ENCODE results near the gene CD99.
A peak's percentile ranks its signal among the peaks of the same experiment; 100 is the strongest.

Gene CD99

DNA sequence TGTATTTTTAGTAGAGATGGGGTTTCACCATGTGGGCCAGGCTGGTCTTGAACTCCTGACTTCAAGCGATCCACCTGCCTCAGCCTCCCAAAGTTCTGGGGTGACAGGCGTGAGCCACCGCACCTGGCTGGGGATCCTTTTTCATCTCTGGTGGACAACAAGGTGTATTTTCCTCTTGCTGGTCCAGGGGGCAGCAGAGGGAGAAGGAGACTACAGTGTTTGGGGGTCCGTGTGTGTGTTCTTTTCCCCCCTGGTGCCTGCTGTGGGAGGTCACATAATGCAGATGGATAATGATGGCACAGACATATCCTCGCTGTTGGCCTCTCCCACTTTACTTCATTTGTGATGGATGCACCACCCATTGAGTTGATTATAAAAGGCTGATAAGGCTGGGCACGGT is 39.0 kb upstream of the CD99 start:
- H3K4me2 ChIP-seq (ENCODE audit: low read length, poor library complexity, severe bottlenecking): no peak overlapping the region
- no peaks in the 10 kb centered on the region for H3K79me1 ChIP-seq (replicated peaks; ENCODE audit: low read length, poor library complexity, severe bottlenecking)
- no peak overlapping the region for H3K4ac ChIP-seq (ENCODE audit: low read depth in 1 of 2, low read length in 2 of 2)
- no peaks in the 10 kb centered on the region for H3K36me3 ChIP-seq (ENCODE audit: control insufficient read depth in 1 of 2, insufficient read depth in 2 of 2, low read depth in 1 of 2, low read length in 2 of 2)
- no peak overlapping the region for H3K23ac ChIP-seq (ENCODE audit: low read length in 2 of 2)
- DNase-seq: no peak
- H3K14ac ChIP-seq (ENCODE audit: low read length in 2 of 2): no peak overlapping the region
- H2AFZ ChIP-seq (ENCODE audit: low read depth, low read length): no peak overlapping the region
- H2AK5ac ChIP-seq (ENCODE audit: low read length, severe bottlenecking): no peak overlapping the region
- H3K4me3 ChIP-seq (ENCODE audit: insufficient read depth in 1 of 2, low read depth in 1 of 2, low read length in 2 of 2): no peak overlapping the region
- H2BK15ac ChIP-seq (ENCODE audit: low read depth, poor library complexity, severe bottlenecking): no peak overlapping the region
- H4K91ac ChIP-seq (ENCODE audit: low read length): no peak overlapping the region
- H3K27ac ChIP-seq (ENCODE audit: low read length, poor library complexity, severe bottlenecking): no peak overlapping the region
- H2BK5ac ChIP-seq (ENCODE audit: low read depth, low read length, poor library complexity, severe bottlenecking): no peak overlapping the region
- no peak overlapping the region for H2BK120ac ChIP-seq (ENCODE audit: low read depth, low read length)
- no peak overlapping the region for H4K8ac ChIP-seq (ENCODE audit: low read length)
- no peak overlapping the region for H3K18ac ChIP-seq (ENCODE audit: low read depth in 1 of 2, low read length in 2 of 2)
- H3K27me3 ChIP-seq (ENCODE audit: control insufficient read depth in 1 of 2, insufficient read depth in 1 of 2, low read length in 2 of 2): no peaks in the 10 kb centered on the region
- no peak overlapping the region for H3K9ac ChIP-seq (ENCODE audit: low read length)
- no peaks in the 10 kb centered on the region for H3K4me1 ChIP-seq (ENCODE audit: control insufficient read depth, insufficient read depth, low read depth, low read length)
- 81% methylated on average over 5 of the region's 6 CpGs for WGBS
- no peak overlapping the region for H2BK12ac ChIP-seq (ENCODE audit: low read length in 2 of 2)
- H3K9me3 ChIP-seq (ENCODE audit: control insufficient read depth, low read length): no peaks in the 10 kb centered on the region

- Histone ChIP-seq H3K4me3 (ENCODE audit: insufficient read depth in 1 of 2, low read depth in 1 of 2, low read length in 2 of 2) (no peak overlapping the region), H2AFZ (ENCODE audit: low read depth, low read length) (no peak overlapping the region), H3K23ac (ENCODE audit: low read length in 2 of 2) (no peak overlapping the region), H3K79me1 (replicated peaks; ENCODE audit: low read length, poor library complexity, severe bottlenecking) (no peaks in the 10 kb centered on the region), H4K91ac (ENCODE audit: low read length) (no peak overlapping the region), H2BK5ac (ENCODE audit: low read depth, low read length, poor library complexity, severe bottlenecking) (no peak overlapping the region), H3K9ac (ENCODE audit: low read length) (peak overlapping the region; percentile 33), H2BK15ac (ENCODE audit: low read depth, poor library complexity, severe bottlenecking) (no peak overlapping the region), H3K18ac (ENCODE audit: low read depth in 1 of 2, low read length in 2 of 2) (no peak overlapping the region), H3K14ac (ENCODE audit: low read length in 2 of 2) (no peak overlapping the region), H3K9me3 (ENCODE audit: control insufficient read depth, low read length) (no peaks in the 10 kb centered on the region), H3K4ac (ENCODE audit: low read depth in 1 of 2, low read length in 2 of 2) (no peak overlapping the region), H3K27me3 (ENCODE audit: control insufficient read depth in 1 of 2, insufficient read depth in 1 of 2, low read length in 2 of 2) (no peaks in the 10 kb centered on the region), H3K4me2 (ENCODE audit: low read length, poor library complexity, severe bottlenecking) (no peak overlapping the region), H3K36me3 (ENCODE audit: control insufficient read depth in 1 of 2, insufficient read depth in 2 of 2, low read depth in 1 of 2, low read length in 2 of 2) (no peaks in the 10 kb centered on the region), H2BK12ac (ENCODE audit: low read length in 2 of 2) (peak overlapping the region in 1 of 2 experiments; percentile 35), H4K8ac (ENCODE audit: low read length) (no peak overlapping the region), H2AK5ac (ENCODE audit: low read length, severe bottlenecking) (no peak overlapping the region), H3K4me1 (ENCODE audit: control insufficient read depth, insufficient read depth, low read depth, low read length) (no peaks in the 10 kb centered on the region), H2BK120ac (ENCODE audit: low read depth, low read length) (no peak overlapping the region), H3K27ac (ENCODE audit: low read length, poor library complexity, severe bottlenecking) (no peak overlapping the region)
- WGBS: 83% methylated on average over 10 of the region's 13 CpGs
- no peak for DNase-seq
Measured at GRCh38 chrX:2654436-2655340, 36.4 kb upstream of the CD99 start.

- no peak overlapping the region for H3K4me2 ChIP-seq (ENCODE audit: low read length, poor library complexity, severe bottlenecking)
- no peaks in the 10 kb centered on the region for H3K27me3 ChIP-seq (ENCODE audit: control insufficient read depth in 1 of 2, insufficient read depth in 1 of 2, low read length in 2 of 2)
- H2BK120ac ChIP-seq (ENCODE audit: low read depth, low read length): no peak overlapping the region
- no peak overlapping the region for H3K23ac ChIP-seq (ENCODE audit: low read length in 2 of 2)
- no peak overlapping the region for H3K4me3 ChIP-seq (ENCODE audit: insufficient read depth in 1 of 2, low read depth in 1 of 2, low read length in 2 of 2)
- H3K27ac ChIP-seq (ENCODE audit: low read length, poor library complexity, severe bottlenecking): no peak overlapping the region
- no peak overlapping the region for H2BK5ac ChIP-seq (ENCODE audit: low read depth, low read length, poor library complexity, severe bottlenecking)
- H2BK12ac ChIP-seq (ENCODE audit: low read length in 2 of 2): no peak overlapping the region
- no peak overlapping the region for H3K4ac ChIP-seq (ENCODE audit: low read depth in 1 of 2, low read length in 2 of 2)
- H2AFZ ChIP-seq (ENCODE audit: low read depth, low read length): no peak overlapping the region
- H3K18ac ChIP-seq (ENCODE audit: low read depth in 1 of 2, low read length in 2 of 2): no peak overlapping the region
- H2AK5ac ChIP-seq (ENCODE audit: low read length, severe bottlenecking): no peak overlapping the region
- H3K79me1 ChIP-seq (replicated peaks; ENCODE audit: low read length, poor library complexity, severe bottlenecking): no peaks in the 10 kb centered on the region
- no peaks in the 10 kb centered on the region for H3K9me3 ChIP-seq (ENCODE audit: control insufficient read depth, low read length)
- no peak for DNase-seq
- H3K4me1 ChIP-seq (ENCODE audit: control insufficient read depth, insufficient read depth, low read depth, low read length): no peaks in the 10 kb centered on the region
- H4K8ac ChIP-seq (ENCODE audit: low read length): no peak overlapping the region
- no peak overlapping the region for H3K14ac ChIP-seq (ENCODE audit: low read length in 2 of 2)
- no peak overlapping the region for H4K91ac ChIP-seq (ENCODE audit: low read length)
- H3K36me3 ChIP-seq (ENCODE audit: control insufficient read depth in 1 of 2, insufficient read depth in 2 of 2, low read depth in 1 of 2, low read length in 2 of 2): no peaks in the 10 kb centered on the region
- no peak overlapping the region for H3K9ac ChIP-seq (ENCODE audit: low read length)
- WGBS: 97% methylated on average over 6 of the region's 7 CpGs
- no peak overlapping the region for H2BK15ac ChIP-seq (ENCODE audit: low read depth, poor library complexity, severe bottlenecking)
Measured at GRCh38 chrX:2656257-2656836, 34.7 kb upstream of the CD99 start.

DNA sequence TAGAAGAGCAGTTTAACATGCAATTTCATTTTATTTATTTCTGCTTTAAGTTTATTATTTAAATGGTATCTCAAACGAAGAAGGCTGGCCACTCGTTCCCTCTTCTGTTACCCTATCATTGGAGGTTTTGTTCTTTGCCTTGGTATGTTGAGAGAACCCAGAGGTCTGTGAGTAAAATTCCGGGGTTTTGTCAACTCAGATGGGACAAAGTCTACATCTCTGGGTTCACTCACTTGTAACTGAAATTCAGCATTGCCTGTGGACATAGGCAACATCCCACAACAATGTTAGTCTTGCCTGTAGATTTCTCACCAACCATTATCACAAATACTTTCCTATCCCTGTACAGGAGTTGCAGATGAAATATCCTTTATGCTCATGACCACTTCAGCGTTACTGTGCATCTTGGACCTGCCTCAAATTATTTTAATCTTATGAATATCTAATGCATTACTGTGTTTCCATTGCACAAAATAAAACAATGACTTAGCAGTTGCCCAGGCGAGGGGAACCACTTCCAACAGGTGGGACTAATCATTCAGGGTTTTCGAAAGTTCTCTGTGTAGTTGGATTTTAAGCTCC is 33.5 kb upstream of the CD99 start:
- H2BK12ac ChIP-seq (ENCODE audit: low read length in 2 of 2): no peak overlapping the region
- no peaks in the 10 kb centered on the region for H3K27me3 ChIP-seq (ENCODE audit: control insufficient read depth in 1 of 2, insufficient read depth in 1 of 2, low read length in 2 of 2)
- no peaks in the 10 kb centered on the region for H3K79me1 ChIP-seq (replicated peaks; ENCODE audit: low read length, poor library complexity, severe bottlenecking)
- no peak overlapping the region for H3K27ac ChIP-seq (ENCODE audit: low read length, poor library complexity, severe bottlenecking)
- DNase-seq: no peak
- no peak overlapping the region for H4K8ac ChIP-seq (ENCODE audit: low read length)
- no peaks in the 10 kb centered on the region for H3K36me3 ChIP-seq (ENCODE audit: control insufficient read depth in 1 of 2, insufficient read depth in 2 of 2, low read depth in 1 of 2, low read length in 2 of 2)
- H3K23ac ChIP-seq (ENCODE audit: low read length in 2 of 2): no peak overlapping the region
- 91% methylated on average over 6 of the region's 6 CpGs for WGBS
- no peak overlapping the region for H2BK15ac ChIP-seq (ENCODE audit: low read depth, poor library complexity, severe bottlenecking)
- H3K18ac ChIP-seq (ENCODE audit: low read depth in 1 of 2, low read length in 2 of 2): no peak overlapping the region
- H2BK5ac ChIP-seq (ENCODE audit: low read depth, low read length, poor library complexity, severe bottlenecking): no peak overlapping the region
- H4K91ac ChIP-seq (ENCODE audit: low read length): no peak overlapping the region
- no peak overlapping the region for H3K4me3 ChIP-seq (ENCODE audit: insufficient read depth in 1 of 2, low read depth in 1 of 2, low read length in 2 of 2)
- H2AK5ac ChIP-seq (ENCODE audit: low read length, severe bottlenecking): no peak overlapping the region
- no peak overlapping the region for H3K14ac ChIP-seq (ENCODE audit: low read length in 2 of 2)
- no peak overlapping the region for H3K4ac ChIP-seq (ENCODE audit: low read depth in 1 of 2, low read length in 2 of 2)
- no peak overlapping the region for H3K9ac ChIP-seq (ENCODE audit: low read length)
- H3K9me3 ChIP-seq (ENCODE audit: control insufficient read depth, low read length): no peaks in the 10 kb centered on the region
- H3K4me2 ChIP-seq (ENCODE audit: low read length, poor library complexity, severe bottlenecking): no peak overlapping the region
- no peak overlapping the region for H2AFZ ChIP-seq (ENCODE audit: low read depth, low read length)
- H2BK120ac ChIP-seq (ENCODE audit: low read depth, low read length): no peak overlapping the region
- H3K4me1 ChIP-seq (ENCODE audit: control insufficient read depth, insufficient read depth, low read depth, low read length): no peaks in the 10 kb centered on the region
